AG04450 (cell line): ENCODE measurements around the gene STRADB. TPM values are rescaled to one million over a fixed set of nuclear protein-coding genes. Genes with fewer than 3 reads are reported as not detected.

Source experiments
- CTCF ChIA-PET: fragments of 300-600, 350-600 bp; formaldehyde crosslinking; extraction: SDS; loops from one replicate; lab custom pipeline; 2022; ENCODE audit warnings: antibody characterized with exemption, inconsistent platforms; lab: Charles Lee
- POLR2A ChIA-PET: fragments of 350-600 bp; formaldehyde crosslinking; extraction: SDS; loops from one replicate; lab custom pipeline; 2021; ENCODE audit warnings: antibody characterized with exemption, inconsistent platforms; lab: Yijun Ruan, JAX
- DNase-seq: peaks from one replicate; pipeline ENCODE4 v3.0.0-alpha.2; 2011; ENCODE audit warnings: low read depth, low spot score
- H3K27ac ChIP-seq: one replicate; pipeline ENCODE4 v1.5.1; 2012; ENCODE audit warnings: low read depth, low read length, control low read depth
- H3K27me3 ChIP-seq: one replicate; pipeline ENCODE4 v1.6.0; 2012; ENCODE audit warnings: low read length; ENCODE audit not compliant: control insufficient read depth, insufficient read depth
- H3K4me3 ChIP-seq: 2 replicates; pipeline ENCODE4 v1.5.1; 2011; ENCODE audit warnings: mild to moderate bottlenecking, low read depth, low read length, control low read depth
- H3K9me3 ChIP-seq: 2 replicates; pipeline ENCODE4 v1.5.1; 2012; ENCODE audit warnings: low read length; ENCODE audit not compliant: control insufficient read depth, insufficient read depth
- CTCF ChIP-seq: IDR thresholded peaks from 2 replicates; pipeline ENCODE4 v1.5.1; 2011; ENCODE audit warnings: low read depth, low read length, control low read depth, inconsistent platforms
- polyA plus RNA-seq: library from polyadenylated mRNA; depleted of rRNA; stranded (reverse); fragments of >200 nt; gene quantifications from 2 replicates; pipeline ENCODE4 v1.2.3, GENCODE V29; 2011

STRADB gene
- polyA plus RNA-seq, 1 experiment, result 34.7 TPM

DNA sequence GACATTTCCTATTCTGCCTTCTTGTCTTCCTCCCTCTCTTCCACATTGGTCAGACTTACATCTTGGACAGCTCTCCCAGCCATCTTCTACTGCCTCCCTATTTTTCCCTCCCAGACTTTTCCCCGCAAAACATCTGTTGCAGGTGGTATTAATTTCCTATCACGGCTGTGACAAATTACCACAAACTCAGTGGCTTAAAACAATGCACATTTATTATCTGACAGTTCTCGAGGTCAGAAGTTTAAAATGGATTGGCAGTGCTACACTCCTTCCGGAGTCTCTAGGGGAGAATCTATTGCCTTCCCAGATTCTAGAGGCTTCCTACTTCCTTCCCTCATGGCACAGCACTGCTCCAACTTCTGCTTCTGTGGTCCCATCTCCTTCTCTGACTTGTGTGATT lies 33.3 kb downstream of the STRADB start:
- H3K27ac ChIP-seq, result no peak overlapping the region
- H3K9me3 ChIP-seq, result no peaks in the 10 kb centered on the region
- no peaks in the 10 kb centered on the region for H3K27me3 ChIP-seq
- ChIA-PET POLR2A (no interaction called here), CTCF (no interaction called here)
- no peak for DNase-seq
- H3K4me3 ChIP-seq, result no peak overlapping the region
- no peak for TF ChIP-seq CTCF

DNA sequence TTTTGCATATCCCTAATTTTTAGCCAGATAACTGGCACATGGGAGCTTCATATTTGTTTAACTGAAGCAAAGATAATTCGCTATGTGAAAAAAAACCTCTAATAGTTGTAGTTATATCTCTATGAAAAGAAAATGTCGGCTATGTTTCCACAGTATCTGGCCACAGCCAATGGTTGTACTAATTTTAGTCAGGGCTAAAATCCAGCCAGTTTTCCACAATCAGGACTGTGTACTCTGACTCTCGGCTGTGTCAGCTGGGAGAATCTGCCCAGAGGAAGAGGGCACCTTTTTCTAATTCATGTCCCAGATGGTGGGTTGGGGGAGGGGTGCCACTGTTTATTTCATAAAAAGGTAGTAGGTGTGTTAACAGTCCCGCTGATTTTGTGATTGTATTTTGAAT lies 38.8 kb downstream of the STRADB start:
- TF ChIP-seq CTCF, result no peak
- Histone ChIP-seq H3K27ac (no peak overlapping the region), H3K9me3 (no peaks in the 10 kb centered on the region), H3K27me3 (no peaks in the 10 kb centered on the region), H3K4me3 (no peak overlapping the region)
- ChIA-PET CTCF (no interaction called here), POLR2A (no interaction called here)
- DNase-seq, result no peak

DNA sequence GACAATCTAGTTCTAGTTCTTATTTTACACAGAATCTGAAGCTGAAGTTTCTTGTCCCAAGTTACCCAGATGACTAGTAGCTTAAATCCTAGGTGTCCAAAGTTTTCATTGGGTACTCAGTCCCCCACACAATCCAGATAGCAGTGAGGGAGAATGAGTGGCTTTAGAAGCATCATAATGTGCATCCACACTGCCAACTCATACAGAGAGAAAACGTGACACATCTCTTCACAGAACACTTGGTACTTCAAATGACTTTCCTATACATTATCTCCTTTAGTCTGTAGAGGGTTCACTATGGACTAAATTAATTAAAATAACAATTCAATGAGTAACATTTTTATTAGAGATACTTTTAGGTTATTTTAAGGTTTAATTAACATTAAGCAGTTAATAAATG lies 45.2 kb downstream of the STRADB start:
- Histone ChIP-seq H3K27me3 (no peaks in the 10 kb centered on the region), H3K27ac (no peak overlapping the region), H3K9me3 (no peaks in the 10 kb centered on the region; the same call in 1 of the 2 replicates), H3K4me3 (no peak overlapping the region)
- CTCF ChIA-PET, result no interaction called here
- POLR2A ChIA-PET, result no interaction called here
- DNase-seq, result no peak
- TF ChIP-seq CTCF, result no peak

GRCh38 chr2:201500534-201500933 lies 49.0 kb downstream of the STRADB start:
- Histone ChIP-seq H3K9me3 (peaks cover 10% of the 10 kb centered on the region; the same call in 1 of the 2 replicates), H3K4me3 (no peak overlapping the region), H3K27ac (no peak overlapping the region), H3K27me3 (no peaks in the 10 kb centered on the region)
- CTCF ChIA-PET, result interaction anchor here (0.6 kb wide), 1 partner anchor 12 kb away, joined by 3 read pairs; no protein-coding TSS in a partner anchor
- POLR2A ChIA-PET, result no interaction called here
- DNase-seq, result peak; percentile 13
- no peak for TF ChIP-seq CTCF

GRCh38 chr2:201502713-201503112 lies 51.2 kb downstream of the STRADB start:
- H3K4me3 ChIP-seq, result no peak overlapping the region
- ChIA-PET CTCF (no interaction called here), POLR2A (no interaction called here)
- H3K9me3 ChIP-seq, result peaks cover 10% of the 10 kb centered on the region; the same call in 1 of the 2 replicates
- TF ChIP-seq CTCF, result no peak
- no peak overlapping the region for H3K27ac ChIP-seq
- DNase-seq, result no peak
- H3K27me3 ChIP-seq, result no peaks in the 10 kb centered on the region
